Measurements from ENCODE around the gene SNX24.

SNX24 gene

GRCh38 chr5:122896598-122897282, 51.3 kb downstream of the SNX24 start:
- TF ChIP-seq ZBTB7A (tag by site-specific recombination; IDR thresholded peaks at IDR 0.05; ENCODE audit: low read depth), result no peak
- TF ChIP-seq KLF9 (tag by site-specific recombination; IDR thresholded peaks at IDR 0.05; ENCODE audit: low read depth), result no peak
- TF ChIP-seq ZNF146 (tag by site-specific recombination; IDR thresholded peaks at IDR 0.05), result no peak
- TF ChIP-seq, protein P1, sequence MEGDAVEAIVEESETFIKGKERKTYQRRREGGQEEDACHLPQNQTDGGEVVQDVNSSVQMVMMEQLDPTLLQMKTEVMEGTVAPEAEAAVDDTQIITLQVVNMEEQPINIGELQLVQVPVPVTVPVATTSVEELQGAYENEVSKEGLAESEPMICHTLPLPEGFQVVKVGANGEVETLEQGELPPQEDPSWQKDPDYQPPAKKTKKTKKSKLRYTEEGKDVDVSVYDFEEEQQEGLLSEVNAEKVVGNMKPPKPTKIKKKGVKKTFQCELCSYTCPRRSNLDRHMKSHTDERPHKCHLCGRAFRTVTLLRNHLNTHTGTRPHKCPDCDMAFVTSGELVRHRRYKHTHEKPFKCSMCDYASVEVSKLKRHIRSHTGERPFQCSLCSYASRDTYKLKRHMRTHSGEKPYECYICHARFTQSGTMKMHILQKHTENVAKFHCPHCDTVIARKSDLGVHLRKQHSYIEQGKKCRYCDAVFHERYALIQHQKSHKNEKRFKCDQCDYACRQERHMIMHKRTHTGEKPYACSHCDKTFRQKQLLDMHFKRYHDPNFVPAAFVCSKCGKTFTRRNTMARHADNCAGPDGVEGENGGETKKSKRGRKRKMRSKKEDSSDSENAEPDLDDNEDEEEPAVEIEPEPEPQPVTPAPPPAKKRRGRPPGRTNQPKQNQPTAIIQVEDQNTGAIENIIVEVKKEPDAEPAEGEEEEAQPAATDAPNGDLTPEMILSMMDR (tag by site-specific recombination; IDR thresholded peaks at IDR 0.05), result 0 out of 2 replicates have a peak, but pooled peaks have one; percentile 10
- no peak for TF ChIP-seq ZFP41 (tag by site-specific recombination; IDR thresholded peaks at IDR 0.05; ENCODE audit: borderline replicate concordance)
- TF ChIP-seq ZFP3 (tag by site-specific recombination; IDR thresholded peaks at IDR 0.05; ENCODE audit: low read depth), result no peak
- peak; percentile 79 for TF ChIP-seq ZNF654 (tag by site-specific recombination; IDR thresholded peaks at IDR 0.05; ENCODE audit: low read depth)
- TF ChIP-seq ZSCAN30 (tag by site-specific recombination; IDR thresholded peaks at IDR 0.05), result no peak
- TF ChIP-seq ZNF23 (tag by site-specific recombination; IDR thresholded peaks at IDR 0.05; ENCODE audit: borderline replicate concordance), result no peak
- TF ChIP-seq ATF2 (tag by site-specific recombination; IDR thresholded peaks at IDR 0.05; ENCODE audit: low read depth), result peak; percentile 27; the same call in 1 of the 2 replicates
- no peaks in the 10 kb centered on the region for H3K9me3 ChIP-seq (ENCODE audit: control insufficient read depth, insufficient read depth, low read depth, low read length)
- ChIA-PET CTCF (interaction anchor here (0.6 to 1.3 kb wide), 23 partner anchors 10 to 1457 kb away, joined by 3 to 8 read pairs (median 3); partner anchors contain the start of gene SNX24), POLR2A (no interaction called here)
- no peaks in the 10 kb centered on the region; a peak in 1 of 3 replicates for H3K36me3 ChIP-seq (ENCODE audit: control insufficient read depth in 2 of 2, insufficient read depth in 1 of 2, low read length in 2 of 2)
- H3K27ac ChIP-seq (ENCODE audit: extremely low read depth, low read depth, low read length), result no peak overlapping the region
- H3K4me3 ChIP-seq (ENCODE audit: low read depth, low read length), result no peak overlapping the region
- H3K4me1 ChIP-seq (ENCODE audit: control insufficient read depth, insufficient read depth, low read length), result no peaks in the 10 kb centered on the region

- no peak overlapping the region for H3K4me3 ChIP-seq (ENCODE audit: low read depth, low read length)
- H3K4me1 ChIP-seq (ENCODE audit: control insufficient read depth, insufficient read depth, low read length), result no peaks in the 10 kb centered on the region
- no peak overlapping the region for H3K27ac ChIP-seq (ENCODE audit: extremely low read depth, low read depth, low read length)
- CTCF ChIA-PET, result interaction anchor here (0.7 to 1.2 kb wide), 7 partner anchors 12 to 1780 kb away, joined by 3 to 8 read pairs (median 4); no protein-coding TSS in a partner anchor
- TF ChIP-seq ZBTB10 (tag by site-specific recombination; IDR thresholded peaks at IDR 0.05), result no peak
- no peak for TF ChIP-seq ZSCAN16 (tag by site-specific recombination; IDR thresholded peaks at IDR 0.05)
- TF ChIP-seq, protein P2, sequence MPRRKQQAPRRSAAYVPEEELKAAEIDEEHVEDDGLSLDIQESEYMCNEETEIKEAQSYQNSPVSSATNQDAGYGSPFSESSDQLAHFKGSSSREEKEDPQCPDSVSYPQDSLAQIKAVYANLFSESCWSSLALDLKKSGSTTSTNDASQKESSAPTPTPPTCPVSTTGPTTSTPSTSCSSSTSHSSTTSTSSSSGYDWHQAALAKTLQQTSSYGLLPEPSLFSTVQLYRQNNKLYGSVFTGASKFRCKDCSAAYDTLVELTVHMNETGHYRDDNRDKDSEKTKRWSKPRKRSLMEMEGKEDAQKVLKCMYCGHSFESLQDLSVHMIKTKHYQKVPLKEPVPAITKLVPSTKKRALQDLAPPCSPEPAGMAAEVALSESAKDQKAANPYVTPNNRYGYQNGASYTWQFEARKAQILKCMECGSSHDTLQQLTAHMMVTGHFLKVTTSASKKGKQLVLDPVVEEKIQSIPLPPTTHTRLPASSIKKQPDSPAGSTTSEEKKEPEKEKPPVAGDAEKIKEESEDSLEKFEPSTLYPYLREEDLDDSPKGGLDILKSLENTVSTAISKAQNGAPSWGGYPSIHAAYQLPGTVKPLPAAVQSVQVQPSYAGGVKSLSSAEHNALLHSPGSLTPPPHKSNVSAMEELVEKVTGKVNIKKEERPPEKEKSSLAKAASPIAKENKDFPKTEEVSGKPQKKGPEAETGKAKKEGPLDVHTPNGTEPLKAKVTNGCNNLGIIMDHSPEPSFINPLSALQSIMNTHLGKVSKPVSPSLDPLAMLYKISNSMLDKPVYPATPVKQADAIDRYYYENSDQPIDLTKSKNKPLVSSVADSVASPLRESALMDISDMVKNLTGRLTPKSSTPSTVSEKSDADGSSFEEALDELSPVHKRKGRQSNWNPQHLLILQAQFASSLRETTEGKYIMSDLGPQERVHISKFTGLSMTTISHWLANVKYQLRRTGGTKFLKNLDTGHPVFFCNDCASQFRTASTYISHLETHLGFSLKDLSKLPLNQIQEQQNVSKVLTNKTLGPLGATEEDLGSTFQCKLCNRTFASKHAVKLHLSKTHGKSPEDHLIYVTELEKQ (tag by site-specific recombination; IDR thresholded peaks at IDR 0.05; ENCODE audit: borderline replicate concordance), result no peak
- TF ChIP-seq ZNF664 (tag by site-specific recombination; IDR thresholded peaks at IDR 0.05), result no peak
- no peak for TF ChIP-seq KLF8 (tag by site-specific recombination; IDR thresholded peaks at IDR 0.05)
- TF ChIP-seq ZNF112 (tag by site-specific recombination; IDR thresholded peaks at IDR 0.05), result no peak
- TF ChIP-seq ZNF600 (tag by site-specific recombination; IDR thresholded peaks at IDR 0.05), result no peak
- POLR2A ChIA-PET, result no interaction called here
- no peaks in the 10 kb centered on the region for H3K9me3 ChIP-seq (ENCODE audit: control insufficient read depth, insufficient read depth, low read depth, low read length)
- no peaks in the 10 kb centered on the region; a peak in 1 of 3 replicates for H3K36me3 ChIP-seq (ENCODE audit: control insufficient read depth in 2 of 2, insufficient read depth in 1 of 2, low read length in 2 of 2)
Observed at GRCh38 chr5:122897283-122897602, 51.8 kb downstream of the SNX24 start.

Measured in HEK293 (cell line).